HG03097 (cell line): Measurements from ENCODE around the gene BRD9.

Experiments used
- ATAC-seq: cut with Tn5 transposase; IDR thresholded peaks from one replicate; pipeline ENCODE4 v1.9.1; 2021; ENCODE audit not compliant: unreplicated experiment, low FRiP score

The BRD9 gene

GRCh38 chr5:905139-905642, 12.6 kb upstream of the BRD9 start:
- no peak for ATAC-seq

- ATAC-seq = no peak
These were observed 11.1 kb upstream of the BRD9 start for GRCh38 chr5:903756-904096.

GRCh38 chr5:902129-902916, 9.7 kb upstream of the BRD9 start:
- no peak for ATAC-seq

- no peak for ATAC-seq
These were observed 8.2 kb upstream of the BRD9 start for GRCh38 chr5:900781-901180.

- ATAC-seq = no peak
These were observed 1.1 kb upstream of the BRD9 start for GRCh38 chr5:893711-894110.

GRCh38 chr5:893137-893506, 521 bp upstream of the BRD9 start:
- ATAC-seq = peak; percentile 19

GRCh38 chr5:891837-892393, 686 bp downstream of the BRD9 start:
- no peak for ATAC-seq

- no peak for ATAC-seq
These were observed 1.3 kb downstream of the BRD9 start for GRCh38 chr5:891117-891836.

- no peak for ATAC-seq
These were observed 3.4 kb downstream of the BRD9 start for GRCh38 chr5:889075-889710.

- ATAC-seq = no peak
These were observed 4.0 kb downstream of the BRD9 start for GRCh38 chr5:888638-889035.

- ATAC-seq = no peak
These were observed 4.5 kb downstream of the BRD9 start for GRCh38 chr5:887947-888637.

- ATAC-seq = no peak
These were observed 5.8 kb downstream of the BRD9 start for GRCh38 chr5:886716-887325.

- no peak for ATAC-seq
These were observed 6.6 kb downstream of the BRD9 start for GRCh38 chr5:886036-886435.

- no peak for ATAC-seq
These were observed 7.1 kb downstream of the BRD9 start for GRCh38 chr5:885529-885928.

- ATAC-seq = no peak
These were observed 7.5 kb downstream of the BRD9 start for GRCh38 chr5:885127-885442.

GRCh38 chr5:884345-885126, 8.1 kb downstream of the BRD9 start:
- no peak for ATAC-seq

- ATAC-seq = no peak
These were observed 9.0 kb downstream of the BRD9 start for GRCh38 chr5:883475-884181.

- ATAC-seq = no peak
These were observed 10.1 kb downstream of the BRD9 start for GRCh38 chr5:882253-883183.
